NCI-H2227 (cell line): ENCODE results near the gene CABYR.
A peak's percentile ranks its signal among the peaks of the same experiment; 100 is the strongest.

Source experiments
- DNase-seq: peaks from one replicate; lab custom pipeline; 2025; ENCODE audit not compliant: unreplicated experiment; lab: John Stamatoyannopoulos, UW

CABYR gene, protein sequence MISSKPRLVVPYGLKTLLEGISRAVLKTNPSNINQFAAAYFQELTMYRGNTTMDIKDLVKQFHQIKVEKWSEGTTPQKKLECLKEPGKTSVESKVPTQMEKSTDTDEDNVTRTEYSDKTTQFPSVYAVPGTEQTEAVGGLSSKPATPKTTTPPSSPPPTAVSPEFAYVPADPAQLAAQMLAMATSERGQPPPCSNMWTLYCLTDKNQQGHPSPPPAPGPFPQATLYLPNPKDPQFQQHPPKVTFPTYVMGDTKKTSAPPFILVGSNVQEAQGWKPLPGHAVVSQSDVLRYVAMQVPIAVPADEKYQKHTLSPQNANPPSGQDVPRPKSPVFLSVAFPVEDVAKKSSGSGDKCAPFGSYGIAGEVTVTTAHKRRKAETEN

DNA sequence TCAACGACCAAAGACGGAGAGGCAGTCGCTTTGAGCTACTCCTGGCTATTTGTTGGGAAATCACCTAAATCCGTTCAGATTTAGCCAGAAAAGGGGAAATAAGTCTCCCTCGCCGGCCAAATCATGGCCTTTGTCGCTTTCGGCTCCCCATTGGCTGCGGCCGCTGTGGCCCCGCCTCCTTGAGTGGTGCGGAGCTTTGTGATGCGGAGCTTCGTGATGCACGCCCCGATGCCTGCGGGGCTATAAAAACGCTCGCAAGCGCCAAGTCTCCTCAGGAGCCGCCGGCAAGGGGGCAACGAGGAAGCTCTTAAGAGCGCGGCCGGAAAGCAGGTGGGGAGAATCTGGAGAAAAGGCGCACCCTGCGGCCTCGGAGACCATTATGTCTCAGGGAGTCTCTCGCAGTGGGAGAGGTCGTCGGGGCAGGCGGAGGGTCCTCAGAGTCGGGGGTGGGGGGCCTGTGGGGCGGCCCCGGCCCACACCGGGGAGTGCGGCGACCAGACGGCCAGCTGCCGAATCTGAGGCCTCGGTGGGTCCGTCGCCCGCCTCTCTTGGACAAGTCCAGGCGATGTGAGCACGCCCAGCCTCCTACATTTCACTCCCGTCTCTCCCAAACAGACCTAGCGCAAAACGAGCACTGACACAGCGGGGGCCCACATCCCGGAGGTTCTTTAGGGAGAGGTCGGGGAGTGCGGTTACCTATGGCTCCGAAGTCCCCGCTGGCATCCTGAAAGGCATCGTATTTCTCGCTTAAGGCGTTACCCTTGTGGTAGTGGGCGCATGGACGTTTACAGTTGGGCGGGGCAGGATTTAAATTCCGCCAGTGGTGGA lies at the start of gene CABYR:
Gene CABYR, plus strand, starts transcription at position 274 of the 828 bp plus-strand sequence. CDS start 4,053 bp downstream, outside the sequence.
- peak; percentile 98 for DNase-seq

DNA sequence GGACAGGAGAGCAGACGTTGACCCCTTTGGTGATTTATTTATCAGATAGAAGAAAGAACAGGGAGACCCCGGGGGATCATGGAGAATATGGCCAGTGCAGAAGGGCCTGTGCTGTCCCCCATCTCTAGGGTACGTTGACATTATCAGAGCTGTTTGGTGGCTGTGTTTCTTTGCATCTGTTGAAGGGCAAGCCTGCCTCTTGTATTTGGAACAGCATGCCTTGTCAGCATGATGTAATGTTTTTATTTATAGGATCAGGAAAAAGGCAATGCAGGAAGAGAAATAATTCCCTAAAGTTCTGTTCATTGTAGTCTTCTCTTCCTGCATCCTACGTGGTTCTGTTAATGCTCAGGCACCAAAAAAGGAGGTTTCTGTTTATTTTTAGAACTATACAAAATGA lies 49.8 kb upstream of the CABYR start:
- DNase-seq, result peak; percentile 43

GRCh38 chr18:24089515-24090337 lies 49.1 kb upstream of the CABYR start:
- DNase-seq, result peak; percentile 43

GRCh38 chr18:24090876-24091275 lies 48.0 kb upstream of the CABYR start:
- no peak for DNase-seq

DNA sequence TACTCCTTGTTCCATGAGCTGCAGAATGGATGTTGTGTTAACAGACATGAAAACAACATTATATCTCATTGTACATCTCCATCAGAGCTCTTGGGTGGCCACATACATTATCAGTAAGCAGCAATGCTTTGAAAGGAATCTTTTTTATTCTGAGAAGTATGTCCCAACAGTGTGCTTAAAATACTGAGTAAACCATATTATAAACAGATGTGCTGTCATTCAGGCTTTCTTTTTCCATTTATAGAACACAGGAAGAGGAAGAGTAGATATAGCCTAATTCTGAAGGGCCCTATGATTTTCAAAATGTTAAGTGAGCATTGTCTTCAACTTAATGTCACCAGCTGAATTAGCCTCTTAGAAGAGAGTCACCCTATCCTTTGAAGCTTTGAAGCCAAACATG lies 44.3 kb upstream of the CABYR start:
- DNase-seq, result no peak

GRCh38 chr18:24095976-24096375 lies 42.9 kb upstream of the CABYR start:
- DNase-seq, result no peak

GRCh38 chr18:24103320-24104021 lies 35.4 kb upstream of the CABYR start:
- DNase-seq, result no peak

DNA sequence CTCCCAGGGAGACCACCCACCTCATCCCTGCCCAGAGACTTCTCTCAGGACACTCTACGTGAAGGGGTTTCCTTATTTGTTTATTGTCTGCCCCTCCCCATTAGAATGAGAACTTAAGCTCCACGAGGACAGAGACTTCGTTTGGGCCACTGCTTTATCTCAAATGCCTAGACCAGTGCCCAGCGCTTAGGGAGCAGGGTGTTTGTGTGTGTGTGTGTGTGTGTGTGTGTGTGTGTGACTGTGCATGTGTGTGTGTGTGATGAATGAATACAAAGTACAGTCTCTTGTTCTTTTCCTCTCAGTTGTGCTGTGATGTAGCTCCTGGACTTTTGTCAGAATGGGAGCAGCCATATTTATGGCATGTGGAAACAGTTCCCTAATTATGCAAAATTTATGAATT lies 34.4 kb upstream of the CABYR start:
- no peak for DNase-seq

- DNase-seq, result no peak
Measured at GRCh38 chr18:24108641-24109040, 30.2 kb upstream of the CABYR start.

GRCh38 chr18:24111936-24112335 lies 26.9 kb upstream of the CABYR start:
- DNase-seq, result no peak

DNA sequence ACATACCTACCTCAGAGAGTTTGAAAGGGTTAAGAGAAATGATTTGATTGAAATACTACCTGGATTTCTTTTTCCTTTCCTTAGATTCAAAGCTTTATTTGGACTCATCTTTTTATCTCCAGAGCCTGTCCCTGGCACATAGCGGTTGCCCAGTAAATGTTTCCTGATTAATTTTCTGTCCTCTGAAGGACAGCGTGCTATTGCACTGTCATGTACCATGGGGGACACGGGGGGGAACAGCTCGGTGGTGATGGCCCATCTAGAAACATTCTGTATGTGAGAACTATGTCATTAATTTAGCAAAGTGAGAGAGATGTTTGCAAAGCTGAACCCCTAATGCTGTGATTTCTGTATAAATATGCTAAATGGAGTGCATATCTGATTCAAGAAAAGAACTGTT lies 26.4 kb upstream of the CABYR start:
- no peak for DNase-seq

DNA sequence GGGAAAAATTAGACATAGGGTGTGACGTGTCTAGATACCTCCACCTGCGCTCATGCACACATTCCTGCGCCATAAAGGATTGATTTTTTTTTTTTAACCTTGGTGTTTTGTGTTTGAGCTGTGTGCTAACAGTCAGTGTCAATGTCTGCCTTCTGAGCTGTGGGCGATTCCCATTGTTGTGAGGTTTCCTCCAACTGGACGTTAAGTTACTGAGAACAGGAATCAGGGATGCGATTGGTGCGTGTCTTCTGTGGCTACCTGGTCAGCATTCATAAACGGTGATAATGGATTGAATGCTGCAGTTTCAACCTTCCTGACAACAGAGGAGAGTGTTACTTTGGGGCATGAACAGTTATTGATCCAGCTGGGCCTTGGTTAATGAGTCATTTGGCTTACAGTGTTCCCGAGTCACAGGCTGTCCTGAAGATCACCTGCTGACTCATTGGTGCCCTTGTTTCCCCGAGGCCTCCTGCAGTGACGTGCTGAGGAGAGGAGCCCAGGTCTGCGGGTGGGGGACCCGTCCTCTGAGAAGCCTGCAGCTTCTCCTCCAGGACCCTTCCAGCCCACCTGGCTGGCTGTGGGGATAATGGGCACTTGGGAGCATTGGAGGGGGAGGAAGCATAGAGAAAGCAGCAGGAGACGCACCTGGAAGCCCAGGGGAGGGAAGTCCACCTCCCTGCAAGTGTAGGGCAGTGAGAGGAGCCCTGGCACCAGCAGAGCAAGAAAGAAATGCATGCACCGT lies 25.8 kb upstream of the CABYR start:
- no peak for DNase-seq

- no peak for DNase-seq
Measured at GRCh38 chr18:24114924-24115549, 23.8 kb upstream of the CABYR start.

DNA sequence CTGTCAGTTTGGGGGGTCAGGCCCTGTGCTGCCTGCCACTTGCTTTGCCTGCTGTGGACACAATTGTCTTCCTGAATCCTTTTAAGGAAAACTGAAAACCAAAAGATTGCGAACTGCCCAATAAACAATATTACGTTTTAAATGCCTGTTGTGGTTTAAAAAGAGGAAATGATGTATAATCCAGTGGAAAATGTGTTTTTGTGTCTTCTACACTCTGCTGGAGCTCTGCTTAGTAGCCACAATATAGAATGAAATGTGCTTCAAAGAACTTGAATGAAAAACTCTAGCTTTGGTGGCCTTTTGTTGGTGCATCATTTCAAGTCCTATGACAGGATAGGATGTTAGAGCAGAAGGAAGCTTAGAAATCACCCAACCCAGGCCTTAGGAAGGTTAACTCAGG lies 23.2 kb upstream of the CABYR start:
- no peak for DNase-seq

DNA sequence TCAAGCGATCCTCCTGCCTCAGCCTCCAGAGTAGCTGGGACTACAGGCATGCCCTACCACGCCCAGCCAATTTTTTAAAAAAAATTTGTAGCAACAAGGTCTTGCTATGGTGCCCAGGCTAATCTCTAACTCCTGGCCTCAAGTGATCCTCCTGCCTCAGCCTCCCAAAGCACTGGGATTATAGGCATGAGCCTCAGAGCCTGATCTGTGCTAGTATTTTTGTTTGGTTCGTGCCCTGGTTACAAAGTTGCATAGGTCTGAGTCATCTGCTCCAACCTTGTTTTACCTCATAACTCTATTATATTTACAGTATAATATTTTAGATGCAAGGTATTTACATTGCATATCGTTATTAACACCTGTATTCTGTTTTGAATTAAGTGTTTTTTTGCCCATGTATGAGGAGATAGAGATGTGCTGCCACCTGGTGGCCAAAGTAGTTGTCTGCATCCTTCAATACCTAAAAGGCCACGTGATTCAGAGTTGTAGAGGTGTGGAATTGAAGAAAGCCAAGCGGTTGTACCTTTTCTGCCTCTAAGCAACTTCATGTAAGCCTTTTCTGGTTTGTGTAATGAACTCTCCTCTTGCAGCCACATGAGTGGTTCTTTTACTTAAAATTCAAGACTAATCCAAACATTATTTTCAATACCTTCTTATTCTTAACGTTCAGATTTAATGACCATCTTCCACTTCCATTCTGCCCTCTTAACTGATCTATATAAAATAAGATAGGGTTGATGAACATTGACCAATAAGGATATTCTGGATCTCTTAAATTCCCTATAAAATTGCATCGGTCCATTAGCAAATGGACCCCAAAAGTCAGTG lies 19.9 kb upstream of the CABYR start:
- peak; percentile 87 for DNase-seq

DNA sequence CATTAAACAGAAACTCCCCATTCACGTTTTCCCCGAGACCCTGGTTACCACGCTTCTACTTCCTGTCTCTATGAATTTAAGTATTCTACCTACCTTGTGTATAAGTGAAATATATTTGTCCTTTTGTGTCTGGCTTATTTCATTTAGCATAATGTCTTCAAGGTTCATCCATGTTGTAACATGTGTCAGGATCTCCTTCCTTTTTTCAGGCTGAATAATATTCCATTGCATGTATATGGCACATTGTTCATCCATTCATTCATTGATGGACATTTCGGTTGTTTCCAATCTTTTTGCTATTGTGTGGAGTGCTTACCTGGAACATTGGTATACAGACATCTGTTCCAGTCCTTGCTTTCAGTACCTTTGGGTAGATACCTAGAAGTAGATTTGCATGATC lies 18.2 kb upstream of the CABYR start:
- DNase-seq, result no peak

DNA sequence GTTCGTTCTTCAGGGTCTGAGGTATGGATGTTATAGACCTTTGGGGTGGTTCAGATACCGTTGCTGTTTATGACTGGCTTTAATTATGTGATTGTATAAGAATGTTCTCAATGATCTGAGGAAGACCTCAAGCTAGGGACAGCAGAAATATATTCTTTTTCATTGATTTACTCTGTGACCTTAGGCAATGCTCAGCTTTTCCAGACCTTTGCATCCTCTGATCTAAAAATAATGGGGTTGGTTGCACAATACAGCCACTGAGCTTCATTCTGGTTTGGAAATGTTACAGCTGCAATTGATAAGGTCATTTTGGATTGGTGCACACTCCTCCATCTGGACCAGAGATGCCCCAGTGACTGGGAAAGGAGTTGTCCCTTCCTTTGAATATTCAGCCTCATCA lies 17.2 kb upstream of the CABYR start:
- no peak for DNase-seq

DNA sequence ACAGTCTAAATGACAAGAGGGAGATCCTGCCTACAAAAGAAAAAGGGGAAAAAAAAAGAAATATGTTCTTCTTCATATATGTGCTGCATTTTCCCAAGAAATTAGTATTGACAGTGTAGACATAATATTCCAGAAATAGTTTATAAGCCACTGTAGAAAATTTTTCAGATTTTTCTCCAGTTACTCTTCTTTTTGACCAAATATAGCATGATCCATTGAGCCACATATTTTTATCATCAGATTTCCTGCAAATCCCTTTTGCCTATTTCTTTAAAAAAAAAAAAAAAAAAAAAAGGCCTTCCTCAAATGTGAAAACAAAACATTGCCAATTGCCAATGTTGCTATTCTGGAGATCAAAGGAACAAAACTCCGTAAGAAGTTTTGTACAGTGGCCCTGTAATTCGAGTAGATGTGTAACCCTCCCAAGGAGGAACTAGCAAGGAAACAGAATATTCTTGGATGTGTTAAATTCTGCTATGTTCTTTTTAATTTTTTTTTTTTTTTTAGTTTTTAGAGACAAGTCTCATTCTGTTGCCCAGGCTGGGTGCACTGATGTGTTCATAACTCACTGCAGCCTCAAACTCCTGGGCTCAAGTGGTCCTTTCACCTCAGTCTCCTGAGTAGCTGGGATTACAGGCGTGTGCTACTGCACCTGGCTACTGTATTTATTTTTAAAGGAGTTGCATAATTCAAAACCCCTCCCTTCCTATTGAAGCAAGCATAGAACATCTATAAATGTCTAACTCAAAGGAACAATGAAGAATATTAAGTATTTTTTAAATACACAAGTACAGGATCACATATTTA lies 12.5 kb upstream of the CABYR start:
- DNase-seq, result no peak
